Rectal smooth muscle tissue (tissue), 1 donor: Measurements from ENCODE around the gene UCK2.

Experiments used
- H3K27ac ChIP-seq: one replicate; pipeline ENCODE4 v1.7.0; 2013; ENCODE audit warnings: low read depth, low read length, inconsistent platforms
- H3K27me3 ChIP-seq: one replicate; pipeline ENCODE4 v1.7.0; 2013; ENCODE audit warnings: low read length; ENCODE audit not compliant: control insufficient read depth, insufficient read depth
- H3K36me3 ChIP-seq: one replicate; pipeline ENCODE4 v1.7.0; 2013; ENCODE audit warnings: low read length; ENCODE audit not compliant: control insufficient read depth, insufficient read depth
- H3K4me1 ChIP-seq: one replicate; pipeline ENCODE4 v1.7.0; 2013; ENCODE audit warnings: low read length; ENCODE audit not compliant: control insufficient read depth, insufficient read depth
- H3K4me3 ChIP-seq: one replicate; pipeline ENCODE4 v1.7.0; 2013; ENCODE audit warnings: low read length
- H3K9ac ChIP-seq: one replicate; pipeline ENCODE4 v1.7.0; 2013; ENCODE audit warnings: low read length

The UCK2 gene

GRCh38 chr1:165890684-165891083 lies 63.3 kb downstream of the UCK2 start:
- Histone ChIP-seq H3K36me3 (peaks cover 13% of the 10 kb centered on the region), H3K4me1 (no peaks in the 10 kb centered on the region), H3K9ac (no peak overlapping the region), H3K4me3 (no peak overlapping the region), H3K27ac (no peak overlapping the region), H3K27me3 (no peaks in the 10 kb centered on the region)

- Histone ChIP-seq H3K27me3 (no peaks in the 10 kb centered on the region), H3K9ac (no peak overlapping the region), H3K27ac (no peak overlapping the region), H3K36me3 (peaks cover 13% of the 10 kb centered on the region), H3K4me3 (no peak overlapping the region), H3K4me1 (no peaks in the 10 kb centered on the region)
Observed at GRCh38 chr1:165891111-165891860, 63.9 kb downstream of the UCK2 start.

- H3K4me1 ChIP-seq, result no peaks in the 10 kb centered on the region
- no peaks in the 10 kb centered on the region for H3K27me3 ChIP-seq
- H3K9ac ChIP-seq, result no peak overlapping the region
- H3K27ac ChIP-seq, result no peak overlapping the region
- peaks cover 20% of the 10 kb centered on the region for H3K36me3 ChIP-seq
- no peak overlapping the region for H3K4me3 ChIP-seq
Observed at GRCh38 chr1:165892935-165893334, 65.5 kb downstream of the UCK2 start.

- H3K27ac ChIP-seq, result no peak overlapping the region
- peaks cover 20% of the 10 kb centered on the region for H3K36me3 ChIP-seq
- H3K4me3 ChIP-seq, result no peak overlapping the region
- no peaks in the 10 kb centered on the region for H3K4me1 ChIP-seq
- H3K27me3 ChIP-seq, result no peaks in the 10 kb centered on the region
- H3K9ac ChIP-seq, result no peak overlapping the region
Observed at GRCh38 chr1:165893507-165893906, 66.1 kb downstream of the UCK2 start.

GRCh38 chr1:165894591-165894990 lies 67.2 kb downstream of the UCK2 start:
- no peaks in the 10 kb centered on the region for H3K4me1 ChIP-seq

GRCh38 chr1:165895451-165895871 lies 68.0 kb downstream of the UCK2 start:
- no peak overlapping the region for H3K9ac ChIP-seq
- peaks cover 16% of the 10 kb centered on the region for H3K36me3 ChIP-seq
- no peaks in the 10 kb centered on the region for H3K27me3 ChIP-seq
- no peaks in the 10 kb centered on the region for H3K4me1 ChIP-seq
- H3K4me3 ChIP-seq, result no peak overlapping the region
- H3K27ac ChIP-seq, result no peak overlapping the region

More at GRCh38 chr1:165894591-165894990, 67.2 kb downstream of the UCK2 start:
- Histone ChIP-seq H3K27me3 (no peaks in the 10 kb centered on the region), H3K36me3 (peaks cover 20% of the 10 kb centered on the region), H3K9ac (no peak overlapping the region), H3K27ac (no peak overlapping the region), H3K4me3 (no peak overlapping the region)

- H3K4me1 ChIP-seq, result no peaks in the 10 kb centered on the region
- no peak overlapping the region for H3K4me3 ChIP-seq
- H3K9ac ChIP-seq, result no peak overlapping the region
- H3K36me3 ChIP-seq, result peaks cover 15% of the 10 kb centered on the region
- no peak overlapping the region for H3K27ac ChIP-seq
- no peaks in the 10 kb centered on the region for H3K27me3 ChIP-seq
Observed at GRCh38 chr1:165896277-165896676, 68.9 kb downstream of the UCK2 start.

- Histone ChIP-seq H3K4me3 (no peak overlapping the region), H3K27me3 (no peaks in the 10 kb centered on the region), H3K27ac (no peak overlapping the region), H3K36me3 (peaks cover 10% of the 10 kb centered on the region), H3K9ac (no peak overlapping the region), H3K4me1 (no peaks in the 10 kb centered on the region)
Observed at GRCh38 chr1:165897326-165898303, 70.2 kb downstream of the UCK2 start.

- Histone ChIP-seq H3K9ac (no peak overlapping the region), H3K4me3 (no peak overlapping the region), H3K4me1 (no peaks in the 10 kb centered on the region), H3K27ac (no peak overlapping the region), H3K36me3 (peaks cover 6% of the 10 kb centered on the region), H3K27me3 (no peaks in the 10 kb centered on the region)
Observed at GRCh38 chr1:165898837-165899236, 71.4 kb downstream of the UCK2 start.

GRCh38 chr1:165899461-165899941 lies 72.1 kb downstream of the UCK2 start:
- H3K4me1 ChIP-seq, result no peaks in the 10 kb centered on the region
- no peak overlapping the region for H3K27ac ChIP-seq
- H3K9ac ChIP-seq, result no peak overlapping the region
- no peak overlapping the region for H3K4me3 ChIP-seq
- peaks cover 6% of the 10 kb centered on the region for H3K36me3 ChIP-seq
- H3K27me3 ChIP-seq, result no peaks in the 10 kb centered on the region

- Histone ChIP-seq H3K4me3 (no peak overlapping the region), H3K27me3 (no peaks in the 10 kb centered on the region), H3K9ac (no peak overlapping the region), H3K27ac (no peak overlapping the region), H3K36me3 (peaks cover 6% of the 10 kb centered on the region), H3K4me1 (no peaks in the 10 kb centered on the region)
Observed at GRCh38 chr1:165900576-165901380, 73.4 kb downstream of the UCK2 start.

GRCh38 chr1:165902565-165902964 lies 75.2 kb downstream of the UCK2 start:
- no peak overlapping the region for H3K4me3 ChIP-seq
- H3K9ac ChIP-seq, result no peak overlapping the region
- H3K4me1 ChIP-seq, result no peaks in the 10 kb centered on the region
- H3K27ac ChIP-seq, result no peak overlapping the region
- peaks cover 4% of the 10 kb centered on the region for H3K36me3 ChIP-seq
- no peaks in the 10 kb centered on the region for H3K27me3 ChIP-seq
